Keratinocyte (primary cell): Measurements from ENCODE around the gene MCM5.

ENCODE experiments used
- EZH2 ChIP-seq: IDR thresholded peaks from one replicate; pipeline ENCODE4 v1.6.1; 2012; ENCODE audit warnings: inconsistent platforms, mild to moderate bottlenecking, low read length, moderate library complexity
- TF ChIP-seq, protein P1 (sequence below), 3 experiments: IDR thresholded peaks in 1 of 3; conservative IDR thresholded peaks in 1 of 3; optimal IDR thresholded peaks in 1 of 3; 2 replicates in 2 of 3; 3 replicates in 1 of 3; pipeline versions ENCODE3 to v1.5.1; 2011; ENCODE audit warnings: low read length in 3 of 3, mild to moderate bottlenecking in 3 of 3, moderate library complexity in 2 of 3, control low read depth in 1 of 3, inconsistent platforms in 1 of 3; ENCODE audit not compliant: insufficient read depth in 2 of 3; ENCODE audit errors: extremely low read depth in 1 of 3

DNA sequence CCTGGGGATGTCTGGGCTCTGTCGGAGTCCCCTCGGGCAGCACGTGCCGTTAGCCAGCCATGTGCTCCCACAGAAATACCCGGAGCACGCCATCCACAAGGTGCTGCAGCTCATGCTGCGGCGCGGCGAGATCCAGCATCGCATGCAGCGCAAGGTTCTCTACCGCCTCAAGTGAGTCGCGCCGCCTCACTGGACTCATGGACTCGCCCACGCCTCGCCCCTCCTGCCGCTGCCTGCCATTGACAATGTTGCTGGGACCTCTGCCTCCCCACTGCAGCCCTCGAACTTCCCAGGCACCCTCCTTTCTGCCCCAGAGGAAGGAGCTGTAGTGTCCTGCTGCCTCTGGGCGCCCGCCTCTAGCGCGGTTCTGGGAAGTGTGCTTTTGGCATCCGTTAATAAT lies 24.1 kb downstream of the MCM5 start:
- TF ChIP-seq, protein P1, sequence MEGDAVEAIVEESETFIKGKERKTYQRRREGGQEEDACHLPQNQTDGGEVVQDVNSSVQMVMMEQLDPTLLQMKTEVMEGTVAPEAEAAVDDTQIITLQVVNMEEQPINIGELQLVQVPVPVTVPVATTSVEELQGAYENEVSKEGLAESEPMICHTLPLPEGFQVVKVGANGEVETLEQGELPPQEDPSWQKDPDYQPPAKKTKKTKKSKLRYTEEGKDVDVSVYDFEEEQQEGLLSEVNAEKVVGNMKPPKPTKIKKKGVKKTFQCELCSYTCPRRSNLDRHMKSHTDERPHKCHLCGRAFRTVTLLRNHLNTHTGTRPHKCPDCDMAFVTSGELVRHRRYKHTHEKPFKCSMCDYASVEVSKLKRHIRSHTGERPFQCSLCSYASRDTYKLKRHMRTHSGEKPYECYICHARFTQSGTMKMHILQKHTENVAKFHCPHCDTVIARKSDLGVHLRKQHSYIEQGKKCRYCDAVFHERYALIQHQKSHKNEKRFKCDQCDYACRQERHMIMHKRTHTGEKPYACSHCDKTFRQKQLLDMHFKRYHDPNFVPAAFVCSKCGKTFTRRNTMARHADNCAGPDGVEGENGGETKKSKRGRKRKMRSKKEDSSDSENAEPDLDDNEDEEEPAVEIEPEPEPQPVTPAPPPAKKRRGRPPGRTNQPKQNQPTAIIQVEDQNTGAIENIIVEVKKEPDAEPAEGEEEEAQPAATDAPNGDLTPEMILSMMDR (optimal IDR thresholded peaks at IDR 0.05 in 1 of 3, IDR thresholded peaks at IDR 0.05 in 1 of 3, conservative IDR thresholded peaks at IDR 0.05 in 1 of 3; ENCODE audit: extremely low read depth in 1 of 3, insufficient read depth in 2 of 3, low read length in 3 of 3) = no peak
- no peak for TF ChIP-seq EZH2
